CD4-positive, alpha-beta memory T cell (primary cell): ENCODE data around the gene PLCB1. TPM values are rescaled to one million over a fixed set of nuclear protein-coding genes. Genes with fewer than 3 reads are reported as not detected.

Source experiments
- CTCF ChIA-PET: fragments of 350-600 bp; sonication (Branson Sonifier 250); formaldehyde crosslinking; loops from one replicate; lab custom pipeline; 2021; ENCODE audit warnings: inconsistent platforms; ENCODE audit not compliant: partially characterized antibody; lab: Charles Lee
- POLR2A ChIA-PET: fragments of 350-600 bp; sonication (Branson Sonifier 250); formaldehyde crosslinking; loops from one replicate; lab custom pipeline; 2021; ENCODE audit not compliant: partially characterized antibody; lab: Charles Lee
- DNase-seq, 5 donors: peaks; one replicate each; pipeline versions ENCODE4 v3.0.0 to v3.0.0-alpha.2; 2020 to 2022; ENCODE audit warnings: mixed read lengths in 1 of 5
- H3K27ac ChIP-seq: one replicate; pipeline ENCODE4 v1.7.0; 2013; ENCODE audit warnings: low read depth, low read length
- H3K27me3 ChIP-seq: 2 replicates; pipeline ENCODE4 v1.7.0; 2013; ENCODE audit warnings: mild to moderate bottlenecking, low read length, moderate library complexity; ENCODE audit not compliant: insufficient read depth
- H3K36me3 ChIP-seq: 2 replicates; pipeline ENCODE4 v1.7.0; 2013; ENCODE audit warnings: mild to moderate bottlenecking, low read length, moderate library complexity; ENCODE audit not compliant: insufficient read depth
- H3K4me1 ChIP-seq: 2 replicates; pipeline ENCODE4 v1.7.0; 2013; ENCODE audit warnings: mild to moderate bottlenecking, low read length, moderate library complexity; ENCODE audit not compliant: insufficient read depth
- H3K4me3 ChIP-seq, 2 donors: one replicate each; pipeline ENCODE4 v1.7.0; 2013; ENCODE audit warnings: low read length in 2 of 2, mild to moderate bottlenecking in 1 of 2
- H3K9me3 ChIP-seq, 2 donors: one replicate each; pipeline ENCODE4 v1.7.0; 2013; ENCODE audit warnings: low read length in 2 of 2, control low read depth in 1 of 2; ENCODE audit not compliant: control insufficient read depth in 1 of 2
- H3K27ac Mint-ChIP-seq, 7 donors: one replicate each; pipeline ENCODE4 v1.8.0; 2020 to 2021; ENCODE audit warnings: mixed read lengths in 7 of 7, mild to moderate bottlenecking in 6 of 7, inconsistent platforms in 3 of 7, moderate library complexity in 3 of 7
- H3K27me3 Mint-ChIP-seq, 2 donors: one replicate each; pipeline ENCODE4 v1.8.0; 2020 to 2021; ENCODE audit warnings: mixed read lengths in 2 of 2
- H3K36me3 Mint-ChIP-seq, 2 donors: one replicate each; pipeline ENCODE4 v1.8.0; 2020 to 2021; ENCODE audit warnings: mixed read lengths in 2 of 2, inconsistent platforms in 1 of 2, mild to moderate bottlenecking in 1 of 2
- H3K4me1 Mint-ChIP-seq, 4 donors: one replicate each; pipeline ENCODE4 v1.8.0; 2020 to 2021; ENCODE audit warnings: mixed read lengths in 4 of 4, mild to moderate bottlenecking in 1 of 4
- H3K4me3 Mint-ChIP-seq, 8 donors: one replicate each; pipeline ENCODE4 v1.8.0; 2020 to 2021; ENCODE audit warnings: mixed read lengths in 8 of 8, mild to moderate bottlenecking in 7 of 8, moderate library complexity in 6 of 8, inconsistent platforms in 3 of 8
- H3K9me3 Mint-ChIP-seq, 8 donors: one replicate each; pipeline ENCODE4 v1.8.0; 2020 to 2021; ENCODE audit warnings: mixed read lengths in 8 of 8, mild to moderate bottlenecking in 5 of 8, inconsistent platforms in 3 of 8, moderate library complexity in 1 of 8
- intact Hi-C: fragments of 100-400 bp; cut with micrococcal nuclease; formaldehyde crosslinking; loops from one replicate; pipeline ENCODE4 v1.15.1; 2023
- polyA plus RNA-seq, 2 donors: library from polyadenylated mRNA; unstranded; fragments of 300-500 nt; fragmentation: Illumina TruSeq; gene quantifications; one replicate each; pipeline ENCODE4 v1.2.3, GENCODE V29; 2021
- total RNA-seq, 2 experiments: library from RNA; stranded (reverse); gene quantifications; one replicate each; pipeline ENCODE4 v1.2.3, GENCODE V29; 2021

Gene PLCB1
- total and polyA plus RNA-seq, 4 experiments from 2014 or later = 5.5 to 9.6 (median 8.2) TPM

GRCh38 chr20:8267009-8267408 lies 134.9 kb downstream of the PLCB1 start:
- Mint-ChIP-seq H3K4me1 (peaks cover 0 to 5% (median 2%) of the 10 kb centered on the region in 4 donors), H3K27ac (no peak overlapping the region), H3K27me3 (no peaks in the 10 kb centered on the region)

GRCh38 chr20:8271727-8272126 lies 139.7 kb downstream of the PLCB1 start:
- H3K27ac ChIP-seq = no peak overlapping the region
- DNase-seq = no peak
- no peaks in the 10 kb centered on the region for H3K9me3 ChIP-seq
- H3K4me3 ChIP-seq = no peak overlapping the region
- Mint-ChIP-seq H3K27me3 (peaks cover 0 to 1% of the 10 kb centered on the region in 2 donors), H3K36me3 (no peaks in the 10 kb centered on the region), H3K9me3 (peaks cover 0 to 4% (median 0%) of the 10 kb centered on the region in 8 donors), H3K27ac (no peak overlapping the region), H3K4me3 (no peak overlapping the region), H3K4me1 (peaks cover 3 to 10% (median 9%) of the 10 kb centered on the region in 4 donors)
- intact Hi-C loops = no loop called here
- ChIA-PET POLR2A (no interaction called here), CTCF (no interaction called here)
- no peaks in the 10 kb centered on the region for H3K36me3 ChIP-seq
- H3K4me1 ChIP-seq = no peaks in the 10 kb centered on the region
- no peaks in the 10 kb centered on the region for H3K27me3 ChIP-seq

More at GRCh38 chr20:8267009-8267408, 134.9 kb downstream of the PLCB1 start:
- Histone ChIP-seq H3K36me3 (no peaks in the 10 kb centered on the region), H3K4me1 (no peaks in the 10 kb centered on the region), H3K27me3 (no peaks in the 10 kb centered on the region), H3K4me3 (no peak overlapping the region), H3K9me3 (no peaks in the 10 kb centered on the region), H3K27ac (no peak overlapping the region)
- Mint-ChIP-seq H3K36me3 (no peaks in the 10 kb centered on the region), H3K9me3 (peaks cover 0 to 4% (median 0%) of the 10 kb centered on the region in 8 donors), H3K4me3 (no peak overlapping the region)
- no peak for DNase-seq
- ChIA-PET POLR2A (no interaction called here), CTCF (no interaction called here)
- intact Hi-C loops = no loop called here

- CTCF ChIA-PET = no interaction called here
- DNase-seq = no peak
- POLR2A ChIA-PET = no interaction called here
- Mint-ChIP-seq H3K4me3 (no peak overlapping the region), H3K36me3 (no peaks in the 10 kb centered on the region), H3K9me3 (peaks cover 0 to 4% (median 0%) of the 10 kb centered on the region in 8 donors), H3K27me3 (peaks cover 0 to 1% of the 10 kb centered on the region in 2 donors), H3K4me1 (peaks cover 3 to 10% (median 9%) of the 10 kb centered on the region in 4 donors), H3K27ac (no peak overlapping the region)
- no peak overlapping the region for H3K27ac ChIP-seq
- H3K4me3 ChIP-seq = no peak overlapping the region
- H3K9me3 ChIP-seq = no peaks in the 10 kb centered on the region
- H3K36me3 ChIP-seq = no peaks in the 10 kb centered on the region
- intact Hi-C loops = no loop called here
- no peaks in the 10 kb centered on the region for H3K4me1 ChIP-seq
- H3K27me3 ChIP-seq = no peaks in the 10 kb centered on the region
Observed at GRCh38 chr20:8272766-8273165, 140.7 kb downstream of the PLCB1 start.

GRCh38 chr20:8284902-8285301 lies 152.8 kb downstream of the PLCB1 start:
- intact Hi-C loops = no loop called here
- peaks cover 0 to 4% (median 0%) of the 10 kb centered on the region in 4 donors for H3K4me1 Mint-ChIP-seq
- H3K27me3 ChIP-seq = no peaks in the 10 kb centered on the region
- ChIA-PET POLR2A (no interaction called here), CTCF (no interaction called here)
- H3K4me3 ChIP-seq = no peak overlapping the region
- no peaks in the 10 kb centered on the region for H3K9me3 ChIP-seq
- no peak overlapping the region for H3K27ac ChIP-seq
- H3K4me3 Mint-ChIP-seq = no peak overlapping the region
- peaks cover 0 to 3% of the 10 kb centered on the region in 2 donors for H3K27me3 Mint-ChIP-seq
- H3K9me3 Mint-ChIP-seq = no peaks in the 10 kb centered on the region
- H3K36me3 Mint-ChIP-seq = no peaks in the 10 kb centered on the region
- H3K4me1 ChIP-seq = no peaks in the 10 kb centered on the region
- H3K27ac Mint-ChIP-seq = no peak overlapping the region
- DNase-seq = no peak
- no peaks in the 10 kb centered on the region for H3K36me3 ChIP-seq

- Mint-ChIP-seq H3K9me3 (no peaks in the 10 kb centered on the region), H3K27ac (no peak overlapping the region), H3K4me3 (no peak overlapping the region), H3K27me3 (peaks cover 0 to 3% of the 10 kb centered on the region in 2 donors), H3K36me3 (no peaks in the 10 kb centered on the region), H3K4me1 (peaks cover 0 to 4% (median 0%) of the 10 kb centered on the region in 4 donors)
- POLR2A ChIA-PET = no interaction called here
- Histone ChIP-seq H3K36me3 (no peaks in the 10 kb centered on the region), H3K27ac (no peak overlapping the region), H3K27me3 (no peaks in the 10 kb centered on the region), H3K4me3 (no peak overlapping the region), H3K9me3 (no peaks in the 10 kb centered on the region), H3K4me1 (no peaks in the 10 kb centered on the region)
- no peak for DNase-seq
- intact Hi-C loops = no loop called here
- CTCF ChIA-PET = interaction anchor here (0.7 kb wide), 1 partner anchor 244 kb away, joined by 3 read pairs; no protein-coding TSS in a partner anchor
Observed at GRCh38 chr20:8287340-8287739, 155.3 kb downstream of the PLCB1 start.

- intact Hi-C loops = no loop called here
- Mint-ChIP-seq H3K4me1 (peaks cover 0 to 1% (median 0%) of the 10 kb centered on the region in 4 donors), H3K27me3 (peaks cover 0 to 3% of the 10 kb centered on the region in 2 donors), H3K9me3 (peaks cover 0 to 1% (median 0%) of the 10 kb centered on the region in 8 donors), H3K36me3 (no peaks in the 10 kb centered on the region), H3K27ac (no peak overlapping the region), H3K4me3 (no peak overlapping the region)
- Histone ChIP-seq H3K9me3 (no peaks in the 10 kb centered on the region), H3K4me3 (no peak overlapping the region), H3K27ac (no peak overlapping the region), H3K27me3 (no peaks in the 10 kb centered on the region), H3K36me3 (no peaks in the 10 kb centered on the region), H3K4me1 (no peaks in the 10 kb centered on the region)
- DNase-seq = no peak
- POLR2A ChIA-PET = no interaction called here
- CTCF ChIA-PET = no interaction called here
Observed at GRCh38 chr20:8291200-8291599, 159.1 kb downstream of the PLCB1 start.

- Histone ChIP-seq H3K27ac (no peak overlapping the region), H3K4me1 (no peaks in the 10 kb centered on the region), H3K36me3 (no peaks in the 10 kb centered on the region), H3K27me3 (no peaks in the 10 kb centered on the region), H3K4me3 (no peak overlapping the region), H3K9me3 (no peaks in the 10 kb centered on the region)
- no peak overlapping the region for H3K27ac Mint-ChIP-seq
- H3K4me1 Mint-ChIP-seq = peaks cover 0 to 1% (median 0%) of the 10 kb centered on the region in 4 donors
- CTCF ChIA-PET = no interaction called here
- peaks cover 0 to 3% of the 10 kb centered on the region in 2 donors for H3K27me3 Mint-ChIP-seq
- H3K4me3 Mint-ChIP-seq = no peak overlapping the region
- DNase-seq = no peak
- H3K36me3 Mint-ChIP-seq = no peaks in the 10 kb centered on the region
- POLR2A ChIA-PET = no interaction called here
- H3K9me3 Mint-ChIP-seq = peaks cover 0 to 1% (median 0%) of the 10 kb centered on the region in 8 donors
- intact Hi-C loops = no loop called here
Observed at GRCh38 chr20:8291873-8292272, 159.8 kb downstream of the PLCB1 start.
